Measurements from ENCODE around the gene TFF2.

TFF2 gene

GRCh38 chr21:42350927-42351426, at the start of gene TFF2:
Gene TFF2 (minus strand): TSS chr21:42350994. CDS start chr21:42350957, 37 bp downstream.
- DNase-seq (ENCODE audit: low read depth) = no peak

- DNase-seq (ENCODE audit: low read depth) = no peak
Measured at GRCh38 chr21:42400525-42400924, 49.7 kb upstream of the TFF2 start.

- DNase-seq (ENCODE audit: low read depth) = no peak
Measured at GRCh38 chr21:42398436-42399028, 47.7 kb upstream of the TFF2 start.

- no peak for DNase-seq (ENCODE audit: low read depth)
Measured at GRCh38 chr21:42397746-42398394, 47.1 kb upstream of the TFF2 start.

- no peak for DNase-seq (ENCODE audit: low read depth)
Measured at GRCh38 chr21:42396799-42397745, 46.3 kb upstream of the TFF2 start.

GRCh38 chr21:42395905-42396651, 45.3 kb upstream of the TFF2 start, which contains the start of gene TMPRSS3:
Gene TMPRSS3 (minus strand): TSS chr21:42396052. CDS start chr21:42395417, 635 bp downstream.
- no peak for DNase-seq (ENCODE audit: low read depth)

GRCh38 chr21:42395302-42395701, 44.5 kb upstream of the TFF2 start:
- no peak for DNase-seq (ENCODE audit: low read depth)

- no peak for DNase-seq (ENCODE audit: low read depth)
Measured at GRCh38 chr21:42393443-42393950, 42.7 kb upstream of the TFF2 start.

- no peak for DNase-seq (ENCODE audit: low read depth)
Measured at GRCh38 chr21:42392731-42393442, 42.1 kb upstream of the TFF2 start.

GRCh38 chr21:42391297-42391696, 40.5 kb upstream of the TFF2 start:
- DNase-seq (ENCODE audit: low read depth) = no peak

GRCh38 chr21:42390696-42391095, 39.9 kb upstream of the TFF2 start:
- DNase-seq (ENCODE audit: low read depth) = no peak

GRCh38 chr21:42390193-42390592, 39.4 kb upstream of the TFF2 start:
- DNase-seq (ENCODE audit: low read depth) = no peak

- no peak for DNase-seq (ENCODE audit: low read depth)
Measured at GRCh38 chr21:42389449-42389835, 38.6 kb upstream of the TFF2 start.

- no peak for DNase-seq (ENCODE audit: low read depth)
Measured at GRCh38 chr21:42388740-42389448, 38.1 kb upstream of the TFF2 start.

- DNase-seq (ENCODE audit: low read depth) = no peak
Measured at GRCh38 chr21:42387843-42388340, 37.1 kb upstream of the TFF2 start.

GRCh38 chr21:42387164-42387563, 36.4 kb upstream of the TFF2 start:
- DNase-seq (ENCODE audit: low read depth) = no peak

- DNase-seq (ENCODE audit: low read depth) = no peak
Measured at GRCh38 chr21:42386034-42386591, 35.3 kb upstream of the TFF2 start.

- no peak for DNase-seq (ENCODE audit: low read depth)
Measured at GRCh38 chr21:42385619-42386018, 34.8 kb upstream of the TFF2 start.

GRCh38 chr21:42384989-42385388, 34.2 kb upstream of the TFF2 start:
- DNase-seq (ENCODE audit: low read depth) = no peak

All from stimulated activated CD8-positive, alpha-beta memory T cell treated with anti-CD3 and anti-CD28 coated beads, Interleukin-15, amount 100 ng/mL, for 1 hour (primary cell).